ENCODE results near the gene DDX27. TPM values are rescaled to one million over a fixed set of nuclear protein-coding genes. Genes with fewer than 3 reads are reported as not detected.

The DDX27 gene
- total RNA-seq, 2 donors from 2014 or later = 10.2 to 20.6 TPM

DNA sequence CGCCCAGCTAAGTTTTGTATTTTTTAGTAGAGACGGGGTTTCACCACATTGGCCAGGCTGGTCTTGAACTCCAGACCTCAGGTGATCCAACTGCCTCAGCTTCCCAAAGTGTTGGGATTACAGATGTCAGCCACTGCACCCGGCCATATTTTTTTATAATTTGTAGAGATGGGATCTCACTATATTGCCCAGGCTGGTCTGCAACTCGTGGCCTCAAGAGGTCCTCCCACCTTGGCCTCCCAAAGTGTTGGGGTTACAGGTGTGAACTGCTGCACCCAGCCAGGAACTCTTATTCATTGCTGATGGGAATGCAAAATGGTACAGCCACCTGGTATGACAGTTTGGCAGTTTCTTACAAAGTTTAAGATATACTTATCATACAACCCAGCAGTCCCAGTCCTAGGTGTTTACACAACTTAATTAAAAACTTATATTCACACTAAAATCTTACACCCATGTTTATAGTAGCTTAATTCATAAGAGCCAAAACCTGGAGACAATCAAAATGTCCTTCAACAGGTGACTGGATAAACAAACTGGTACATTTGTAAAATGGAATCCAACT, 19.4 kb upstream of the DDX27 start:
- H3K27ac ChIP-seq = no peak overlapping the region
- DNase-seq (ENCODE audit: low spot score) = no peak
- TF ChIP-seq CTCF (IDR thresholded peaks at IDR 0.05) = no peak

DNA sequence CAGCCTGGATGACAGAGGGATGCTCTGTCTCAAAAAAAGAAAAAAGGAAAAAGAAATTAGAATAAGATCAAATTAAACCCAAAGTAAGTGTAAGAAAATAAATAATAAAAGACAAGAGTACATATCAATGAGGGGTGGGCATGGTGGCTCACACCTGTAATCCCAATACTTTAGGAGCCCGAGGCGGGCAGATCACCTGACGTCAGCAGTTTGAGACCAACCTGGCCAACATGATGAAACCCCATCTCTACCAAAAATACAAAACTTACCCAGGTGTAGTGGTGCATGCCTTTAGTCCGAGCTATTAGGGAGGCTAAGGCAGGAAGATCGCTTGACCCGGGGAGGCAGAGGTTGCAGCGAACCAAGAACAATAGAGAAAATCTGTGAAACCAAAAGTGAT, 16.2 kb upstream of the DDX27 start:
- Histone ChIP-seq H3K4me1 (no peaks in the 10 kb centered on the region), H3K9me3 (no peaks in the 10 kb centered on the region), H3K27ac (no peak overlapping the region), H3K36me3 (no peaks in the 10 kb centered on the region), H3K27me3 (no peaks in the 10 kb centered on the region), H3K4me3 (no peak overlapping the region)
- no peak for DNase-seq (ENCODE audit: low spot score)
- TF ChIP-seq CTCF (IDR thresholded peaks at IDR 0.05) = no peak

More for the DNA sequence above, 19.4 kb upstream of the DDX27 start:
- Histone ChIP-seq H3K4me1 (no peaks in the 10 kb centered on the region), H3K36me3 (no peaks in the 10 kb centered on the region), H3K4me3 (no peak overlapping the region), H3K27me3 (no peaks in the 10 kb centered on the region), H3K9me3 (no peaks in the 10 kb centered on the region)

GRCh38 chr20:49203746-49204145, 15.5 kb upstream of the DDX27 start:
- DNase-seq (ENCODE audit: low spot score) = no peak
- H3K36me3 ChIP-seq = no peaks in the 10 kb centered on the region
- H3K4me1 ChIP-seq = no peaks in the 10 kb centered on the region
- no peak for TF ChIP-seq CTCF (IDR thresholded peaks at IDR 0.05)
- H3K27ac ChIP-seq = no peak overlapping the region
- H3K27me3 ChIP-seq = no peaks in the 10 kb centered on the region
- H3K4me3 ChIP-seq = no peak overlapping the region
- no peaks in the 10 kb centered on the region for H3K9me3 ChIP-seq

DNA sequence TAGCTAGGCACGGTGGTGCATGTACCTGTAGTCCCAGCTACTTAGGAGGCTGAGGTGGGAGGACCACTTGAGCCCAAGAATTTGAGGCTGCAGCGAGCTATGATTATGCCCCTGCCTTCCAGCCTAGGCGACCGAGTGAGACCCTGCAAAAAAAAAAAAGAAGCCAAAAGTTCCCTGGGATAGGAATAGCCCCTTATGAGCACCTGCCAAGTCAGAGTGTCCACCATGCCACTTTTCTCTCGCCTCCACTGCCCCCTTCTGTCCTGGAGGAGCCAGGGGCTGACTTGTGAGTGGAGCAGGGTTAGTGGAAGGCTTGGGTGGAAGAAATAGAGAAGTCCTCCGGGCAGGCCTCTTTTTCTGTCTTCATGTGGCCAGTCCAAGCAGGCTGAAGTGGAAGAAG, 12.1 kb upstream of the DDX27 start:
- H3K27me3 ChIP-seq = no peaks in the 10 kb centered on the region
- no peak for DNase-seq (ENCODE audit: low spot score)
- peaks cover 0 to 11% of the 10 kb centered on the region in 2 donors for H3K9me3 ChIP-seq
- H3K27ac ChIP-seq = no peak overlapping the region
- H3K4me3 ChIP-seq = no peak overlapping the region
- H3K4me1 ChIP-seq = no peaks in the 10 kb centered on the region
- H3K36me3 ChIP-seq = no peaks in the 10 kb centered on the region
- TF ChIP-seq CTCF (IDR thresholded peaks at IDR 0.05) = no peak

GRCh38 chr20:49210101-49210756, 9.0 kb upstream of the DDX27 start:
- H3K4me1 ChIP-seq = no peaks in the 10 kb centered on the region
- no peaks in the 10 kb centered on the region for H3K27me3 ChIP-seq
- H3K4me3 ChIP-seq = no peak overlapping the region
- no peak overlapping the region for H3K27ac ChIP-seq
- no peaks in the 10 kb centered on the region for H3K36me3 ChIP-seq
- peaks cover 0 to 11% of the 10 kb centered on the region in 2 donors for H3K9me3 ChIP-seq
- no peak for TF ChIP-seq CTCF (IDR thresholded peaks at IDR 0.05)
- DNase-seq (ENCODE audit: low spot score) = no peak

DNA sequence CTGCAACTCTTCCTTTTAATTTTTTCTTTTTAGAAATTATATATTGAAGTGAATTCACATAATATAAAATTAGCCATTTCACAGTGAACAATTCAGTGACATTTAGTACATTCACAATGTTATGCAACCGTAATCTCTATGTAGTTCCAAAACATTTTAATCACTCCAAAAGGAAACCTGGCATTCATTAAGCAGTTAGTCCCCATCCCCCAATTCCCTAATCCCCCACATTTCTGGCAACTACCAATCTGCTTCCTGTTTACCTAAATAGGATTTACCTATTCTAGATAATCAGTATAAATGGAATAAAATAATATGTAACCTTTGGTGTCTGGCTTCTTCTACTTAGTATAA, 8.5 kb upstream of the DDX27 start:
- H3K36me3 ChIP-seq = no peaks in the 10 kb centered on the region
- no peak for TF ChIP-seq CTCF (IDR thresholded peaks at IDR 0.05)
- H3K4me3 ChIP-seq = no peak overlapping the region
- no peak for DNase-seq (ENCODE audit: low spot score)
- H3K4me1 ChIP-seq = no peaks in the 10 kb centered on the region
- no peak overlapping the region for H3K27ac ChIP-seq
- H3K9me3 ChIP-seq = peaks cover 0 to 11% of the 10 kb centered on the region in 2 donors
- H3K27me3 ChIP-seq = no peaks in the 10 kb centered on the region

Data from right atrium auricular region (tissue), 2 donors.